ENCODE measurements around the gene HMG20B. TPM values are rescaled to one million over a fixed set of nuclear protein-coding genes. Genes with fewer than 3 reads are reported as not detected.

Gene HMG20B
- total RNA-seq, 1 experiment from 2014 or later, result 115 TPM

- H3F3A ChIP-seq (ENCODE audit: insufficient read depth, low read depth), result no peaks in the 10 kb centered on the region
- H3K9me3 ChIP-seq (ENCODE audit: insufficient read depth, low read depth), result no peaks in the 10 kb centered on the region
- no peaks in the 10 kb centered on the region for H3K9me2 ChIP-seq (ENCODE audit: insufficient read depth)
- no peak overlapping the region for H3K27ac ChIP-seq
- H3K27me3 ChIP-seq (ENCODE audit: insufficient read depth, low read depth), result no peaks in the 10 kb centered on the region
- intact Hi-C loops (cut with micrococcal nuclease; ENCODE audit: unreplicated experiment), result no loop called here
- no peaks in the 10 kb centered on the region for H3K36me3 ChIP-seq (ENCODE audit: low read depth)
- no peak overlapping the region for H2AFZ ChIP-seq
- no peaks in the 10 kb centered on the region for H3K4me1 ChIP-seq (replicated peaks; ENCODE audit: insufficient read depth)
- TF ChIP-seq CTCF (conservative IDR thresholded peaks at IDR 0.05), result peak; percentile 33; the same call in 1 of the 2 replicates
- no peak for TF ChIP-seq EZH2 (IDR thresholded peaks at IDR 0.05; ENCODE audit: low read depth)
- CTCF ChIA-PET, result no interaction called here
- no peaks in the 10 kb centered on the region for H4K20me1 ChIP-seq (ENCODE audit: insufficient read depth)
- no peak overlapping the region for H3K4me3 ChIP-seq
- BruUV-seq (replicated peaks), result no TSS peak
- DNase-seq, result no peak
- no peak overlapping the region for H3K4me2 ChIP-seq
- POLR2A ChIA-PET (ENCODE audit: unreplicated experiment), result no interaction called here
- H3K79me2 ChIP-seq (ENCODE audit: low read depth), result no peaks in the 10 kb centered on the region
Observed at GRCh38 chr19:3599776-3600187, 27.0 kb downstream of the HMG20B start.

GRCh38 chr19:3601021-3601420 lies 28.3 kb downstream of the HMG20B start:
- intact Hi-C loops (cut with micrococcal nuclease; ENCODE audit: unreplicated experiment), result no loop called here
- CTCF ChIA-PET, result no interaction called here
- Histone ChIP-seq H3K4me1 (replicated peaks; ENCODE audit: insufficient read depth) (0 out of 2 replicates have a peak, but pooled peaks cover 1% of the 10 kb centered on the region), H4K20me1 (ENCODE audit: insufficient read depth) (no peaks in the 10 kb centered on the region), H3K27ac (no peak overlapping the region), H3K4me2 (no peak overlapping the region), H2AFZ (no peak overlapping the region), H3F3A (ENCODE audit: insufficient read depth, low read depth) (no peaks in the 10 kb centered on the region), H3K9me3 (ENCODE audit: insufficient read depth, low read depth) (no peaks in the 10 kb centered on the region), H3K79me2 (ENCODE audit: low read depth) (no peaks in the 10 kb centered on the region), H3K9me2 (ENCODE audit: insufficient read depth) (no peaks in the 10 kb centered on the region), H3K27me3 (ENCODE audit: insufficient read depth, low read depth) (no peaks in the 10 kb centered on the region), H3K36me3 (ENCODE audit: low read depth) (no peaks in the 10 kb centered on the region), H3K4me3 (no peak overlapping the region)
- POLR2A ChIA-PET (ENCODE audit: unreplicated experiment), result no interaction called here
- DNase-seq, result no peak
- BruUV-seq (replicated peaks), result no TSS peak
- no peak for TF ChIP-seq EZH2 (IDR thresholded peaks at IDR 0.05; ENCODE audit: low read depth)
- TF ChIP-seq CTCF (conservative IDR thresholded peaks at IDR 0.05), result no peak

GRCh38 chr19:3603121-3603811 lies 30.5 kb downstream of the HMG20B start:
- intact Hi-C loops (cut with micrococcal nuclease; ENCODE audit: unreplicated experiment), result no loop called here
- BruUV-seq (replicated peaks), result no TSS peak
- Histone ChIP-seq H3K4me3 (no peak overlapping the region), H3K4me2 (no peak overlapping the region), H3K9me2 (ENCODE audit: insufficient read depth) (no peaks in the 10 kb centered on the region), H3K36me3 (ENCODE audit: low read depth) (no peaks in the 10 kb centered on the region), H3K4me1 (replicated peaks; ENCODE audit: insufficient read depth) (0 out of 2 replicates have a peak, but pooled peaks cover 3% of the 10 kb centered on the region), H3F3A (ENCODE audit: insufficient read depth, low read depth) (0 out of 2 replicates have a peak, but pooled peaks cover 6% of the 10 kb centered on the region), H4K20me1 (ENCODE audit: insufficient read depth) (no peaks in the 10 kb centered on the region), H3K9me3 (ENCODE audit: insufficient read depth, low read depth) (no peaks in the 10 kb centered on the region), H3K79me2 (ENCODE audit: low read depth) (no peaks in the 10 kb centered on the region), H3K27me3 (ENCODE audit: insufficient read depth, low read depth) (no peaks in the 10 kb centered on the region), H3K27ac (no peak overlapping the region), H2AFZ (no peak overlapping the region)
- POLR2A ChIA-PET (ENCODE audit: unreplicated experiment), result no interaction called here
- no peak for DNase-seq
- CTCF ChIA-PET, result interaction anchor here (0.6 kb wide), 1 partner anchor 391 kb away, joined by 6 read pairs; no protein-coding TSS in a partner anchor
- TF ChIP-seq CTCF (conservative IDR thresholded peaks at IDR 0.05), result no peak
- TF ChIP-seq EZH2 (IDR thresholded peaks at IDR 0.05; ENCODE audit: low read depth), result no peak

Data from PC-9 (cell line).